ENCODE results near the gene GRAMD4. TPM values are rescaled to one million over a fixed set of nuclear protein-coding genes. Genes with fewer than 3 reads are reported as not detected.

GRAMD4 gene
- total RNA-seq, 1 donor from 2014 or later: 45.6 TPM

GRCh38 chr22:46703171-46703995 lies 83.2 kb downstream of the GRAMD4 start:
- H3K36me3 Mint-ChIP-seq (ENCODE audit: low read depth): peaks cover 86% of the 10 kb centered on the region
- no peaks in the 10 kb centered on the region for H3K9me3 Mint-ChIP-seq
- ATAC-seq (ENCODE audit: low read depth) (no peak), DNase-seq (no peak)
- intact Hi-C loops (cut with micrococcal nuclease): no loop called here
- no peak overlapping the region for H3K4me3 Mint-ChIP-seq
- no peaks in the 10 kb centered on the region for H3K4me1 Mint-ChIP-seq
- no peak for TF ChIP-seq CTCF (IDR thresholded peaks at IDR 0.05)
- CTCF ChIA-PET: no interaction called here
- H3K27ac Mint-ChIP-seq: no peak overlapping the region
- H3K27me3 Mint-ChIP-seq: no peaks in the 10 kb centered on the region
- POLR2A ChIA-PET: no interaction called here

DNA sequence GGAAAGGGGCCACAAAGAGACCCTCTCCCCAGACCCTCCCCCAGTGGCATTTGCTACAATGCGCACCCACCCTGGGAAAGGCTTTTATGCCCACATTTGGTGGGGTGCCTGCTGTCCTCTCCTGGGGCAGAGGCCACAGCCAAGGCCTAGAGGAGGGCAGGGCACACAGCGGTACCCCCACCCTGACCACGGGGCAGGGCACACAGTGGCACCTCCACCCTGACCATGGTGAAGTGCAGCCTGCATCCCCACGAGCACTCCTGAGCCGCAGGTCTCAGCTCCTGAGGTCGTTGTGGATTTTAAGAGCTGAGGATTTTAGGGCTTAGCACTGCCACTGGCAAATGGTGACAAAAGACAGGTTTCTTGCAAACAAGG lies 83.8 kb downstream of the GRAMD4 start:
- no peak overlapping the region for H3K27ac Mint-ChIP-seq

DNA sequence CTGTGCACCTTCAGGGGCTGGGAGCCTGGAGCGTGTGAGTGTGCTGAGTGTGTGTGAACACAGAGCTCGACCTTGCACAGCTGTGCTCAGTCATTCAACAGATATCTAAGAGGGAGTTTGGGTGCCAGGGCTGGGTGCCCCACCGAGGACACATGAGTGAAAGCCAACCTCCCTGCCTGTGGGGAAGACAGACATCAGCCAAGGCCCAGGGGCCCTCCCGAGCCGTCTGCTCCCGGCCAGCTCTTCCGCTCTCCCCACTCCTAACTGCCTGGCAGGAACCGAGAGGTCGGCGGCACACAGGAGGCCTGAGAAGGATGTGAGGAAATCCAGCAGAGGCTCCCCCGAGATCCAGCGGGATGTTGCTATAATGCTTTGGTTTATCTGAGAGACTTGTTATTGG lies 85.9 kb downstream of the GRAMD4 start:
- no peak for DNase-seq
- TF ChIP-seq CTCF (IDR thresholded peaks at IDR 0.05): no peak
- peaks cover 89% of the 10 kb centered on the region for H3K36me3 Mint-ChIP-seq (ENCODE audit: low read depth)
- H3K27me3 Mint-ChIP-seq: no peaks in the 10 kb centered on the region
- no peaks in the 10 kb centered on the region for H3K9me3 Mint-ChIP-seq
- no peak overlapping the region for H3K27ac Mint-ChIP-seq
- intact Hi-C loops (cut with micrococcal nuclease): no loop called here
- H3K4me1 Mint-ChIP-seq: no peaks in the 10 kb centered on the region
- no peak overlapping the region for H3K4me3 Mint-ChIP-seq
- ChIA-PET POLR2A (no interaction called here), CTCF (no interaction called here)
- ATAC-seq (ENCODE audit: low read depth): no peak

More for the DNA sequence above, 83.8 kb downstream of the GRAMD4 start:
- DNase-seq (no peak), ATAC-seq (ENCODE audit: low read depth) (no peak)
- Mint-ChIP-seq H3K9me3 (no peaks in the 10 kb centered on the region), H3K4me1 (no peaks in the 10 kb centered on the region), H3K36me3 (ENCODE audit: low read depth) (peaks cover 86% of the 10 kb centered on the region), H3K4me3 (no peak overlapping the region), H3K27me3 (no peaks in the 10 kb centered on the region)
- CTCF ChIA-PET: no interaction called here
- POLR2A ChIA-PET: interaction anchor here (0.7 kb wide), 1 partner anchor 30 kb away, joined by 8 read pairs; no protein-coding TSS in a partner anchor
- TF ChIP-seq CTCF (IDR thresholded peaks at IDR 0.05): no peak
- intact Hi-C loops (cut with micrococcal nuclease): no loop called here

- H3K4me3 Mint-ChIP-seq: no peak overlapping the region
- intact Hi-C loops (cut with micrococcal nuclease): no loop called here
- ATAC-seq (ENCODE audit: low read depth) (no peak), DNase-seq (no peak)
- H3K27me3 Mint-ChIP-seq: no peaks in the 10 kb centered on the region
- H3K4me1 Mint-ChIP-seq: no peaks in the 10 kb centered on the region
- H3K9me3 Mint-ChIP-seq: no peaks in the 10 kb centered on the region
- no peak for TF ChIP-seq CTCF (IDR thresholded peaks at IDR 0.05)
- peaks cover 89% of the 10 kb centered on the region for H3K36me3 Mint-ChIP-seq (ENCODE audit: low read depth)
- H3K27ac Mint-ChIP-seq: no peak overlapping the region
- ChIA-PET CTCF (no interaction called here), POLR2A (no interaction called here)
Observed at GRCh38 chr22:46707305-46707704, 87.1 kb downstream of the GRAMD4 start.

DNA sequence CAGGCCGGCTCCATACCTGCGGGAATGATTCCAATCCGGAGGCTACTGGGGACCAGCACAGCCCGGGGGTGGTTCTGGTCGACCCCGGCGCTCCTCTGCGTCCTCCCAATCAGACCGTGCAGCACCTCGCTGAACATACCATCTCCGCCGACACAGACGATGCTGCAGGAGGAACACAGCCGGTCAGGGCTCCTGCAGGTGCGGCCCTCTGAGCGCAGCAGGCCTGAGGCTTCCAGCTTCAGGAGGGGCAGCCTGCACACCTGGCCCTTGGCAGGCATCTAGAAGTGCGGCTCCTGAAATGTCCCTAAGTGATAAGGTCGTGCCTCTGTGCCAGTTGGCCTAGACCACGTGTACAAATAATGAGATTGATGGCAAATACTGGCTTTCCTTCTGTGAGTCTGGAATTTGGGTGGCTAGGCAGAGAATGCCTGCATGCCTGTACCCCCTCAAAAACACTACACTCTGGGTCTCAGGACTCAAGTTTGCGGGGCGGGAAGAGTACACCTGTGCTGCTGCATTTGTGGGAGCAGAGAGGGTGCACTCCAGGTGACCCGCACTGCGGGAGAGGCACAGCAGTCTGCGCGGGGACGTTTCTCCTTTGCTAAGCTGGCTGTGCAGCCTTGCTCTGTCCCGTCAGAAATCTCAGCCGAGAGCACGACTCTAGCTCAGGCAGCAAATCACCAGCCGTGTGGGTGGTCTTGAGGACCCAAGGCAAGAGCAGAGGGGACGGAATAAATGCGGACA lies 87.8 kb downstream of the GRAMD4 start:
- POLR2A ChIA-PET: no interaction called here
- H3K27me3 Mint-ChIP-seq: no peaks in the 10 kb centered on the region

More for the DNA sequence above, 87.8 kb downstream of the GRAMD4 start:
- Mint-ChIP-seq H3K4me3 (no peak overlapping the region), H3K36me3 (ENCODE audit: low read depth) (peaks cover 86% of the 10 kb centered on the region), H3K9me3 (no peaks in the 10 kb centered on the region), H3K4me1 (no peaks in the 10 kb centered on the region), H3K27ac (no peak overlapping the region)
- TF ChIP-seq CTCF (IDR thresholded peaks at IDR 0.05): no peak
- DNase-seq: no peak
- ATAC-seq (ENCODE audit: low read depth): no peak
- CTCF ChIA-PET: interaction anchor here (0.8 kb wide), 1 partner anchor 144 kb away, joined by 3 read pairs; no protein-coding TSS in a partner anchor
- intact Hi-C loops (cut with micrococcal nuclease): no loop called here
